Umbilical cord (tissue), 2 donors: ENCODE measurements around the gene SLC22A23. TPM values are rescaled to one million over a fixed set of nuclear protein-coding genes. Genes with fewer than 3 reads are reported as not detected.

Experiments
- DNase-seq: peaks from one replicate; pipeline ENCODE4 v3.0.0-alpha.2; 2015; ENCODE audit warnings: low spot score
- total RNA-seq: library from RNA; depleted of rRNA; stranded (reverse); fragments of >200 nt; gene quantifications from one replicate; pipeline ENCODE4 v1.2.3, GENCODE V29; 2014; ENCODE audit warnings: low replicate concordance; ENCODE audit not compliant: insufficient read depth

Gene SLC22A23
- total RNA-seq, 1 donor from 2014 or later = 18.5 TPM

DNA sequence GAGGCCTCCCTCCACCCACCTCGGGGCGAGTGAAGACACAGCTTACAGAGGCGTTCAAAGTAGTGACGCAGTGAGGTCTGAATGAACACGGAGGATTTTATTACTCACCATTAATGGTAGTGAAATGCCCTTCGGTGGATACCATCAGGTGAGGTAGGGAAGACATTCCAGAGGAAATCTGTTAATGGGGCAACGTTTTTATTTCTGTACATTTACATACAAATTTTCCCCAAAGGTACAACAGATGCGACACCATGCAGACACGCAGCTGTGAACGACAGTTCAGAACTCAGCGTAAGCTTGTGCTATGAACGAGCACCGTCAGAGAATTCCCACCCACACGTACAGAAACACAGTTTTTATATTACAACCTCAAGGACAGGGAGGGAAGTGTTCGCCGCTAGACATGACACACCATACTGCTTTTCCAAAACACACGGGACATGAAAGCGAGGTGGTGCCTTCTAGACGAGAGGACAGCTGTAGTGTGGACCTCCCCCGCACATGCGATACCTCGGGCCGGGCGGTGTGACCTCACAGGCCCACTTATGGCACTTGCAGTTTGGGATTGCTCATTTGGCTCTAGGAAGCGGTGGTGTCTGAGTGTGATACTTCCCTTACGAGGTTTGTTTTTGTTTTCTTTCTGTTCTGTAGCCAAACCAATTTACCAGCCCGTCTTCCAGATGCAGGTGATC lies 187.4 kb downstream of the SLC22A23 start:
- no peak for DNase-seq

GRCh38 chr6:3268680-3269079 lies 188.2 kb downstream of the SLC22A23 start:
- no peak for DNase-seq

DNA sequence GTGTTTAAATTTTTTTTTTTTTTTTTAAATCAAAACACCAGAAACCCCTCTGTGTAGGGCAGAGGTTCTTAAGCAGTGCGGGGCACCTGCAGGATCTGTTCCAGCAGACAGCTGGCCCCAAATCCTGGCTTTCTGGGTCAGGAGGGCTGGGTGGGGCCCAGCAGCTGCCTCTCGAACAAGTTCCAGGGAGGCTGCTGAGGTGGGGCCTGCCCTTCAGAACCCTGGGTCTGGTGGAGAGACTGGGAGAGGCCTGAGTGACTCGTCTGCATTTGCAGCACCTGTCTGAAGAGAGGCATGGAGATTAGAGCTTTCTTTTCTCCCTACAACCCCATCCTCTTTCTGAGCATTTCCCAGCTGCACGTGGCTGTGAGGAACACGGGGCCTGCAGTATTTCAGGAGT lies 189.7 kb downstream of the SLC22A23 start:
- DNase-seq = no peak

GRCh38 chr6:3266170-3266569 lies 190.7 kb downstream of the SLC22A23 start:
- no peak for DNase-seq

GRCh38 chr6:3265671-3266070 lies 191.2 kb downstream of the SLC22A23 start:
- DNase-seq = no peak

DNA sequence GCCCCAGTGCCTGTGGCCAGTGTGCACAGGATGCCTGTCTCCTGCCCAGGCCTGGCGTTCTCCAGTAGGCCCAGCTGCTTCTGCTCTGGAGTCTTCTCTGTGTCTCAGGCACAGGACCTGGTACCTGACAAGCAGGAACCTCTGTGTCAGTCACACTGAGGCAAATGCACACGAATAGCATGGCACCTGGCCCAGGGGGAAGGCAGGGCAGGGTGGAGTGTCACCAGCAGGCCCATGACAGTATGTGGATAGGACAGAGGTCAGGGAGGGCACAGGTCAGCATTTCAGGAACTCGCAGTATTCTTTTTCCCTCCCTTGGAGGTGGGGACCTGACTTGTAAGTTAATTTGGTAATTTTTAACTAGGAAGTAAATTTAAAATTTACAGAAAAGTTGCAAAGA lies 192.5 kb downstream of the SLC22A23 start:
- no peak for DNase-seq

DNA sequence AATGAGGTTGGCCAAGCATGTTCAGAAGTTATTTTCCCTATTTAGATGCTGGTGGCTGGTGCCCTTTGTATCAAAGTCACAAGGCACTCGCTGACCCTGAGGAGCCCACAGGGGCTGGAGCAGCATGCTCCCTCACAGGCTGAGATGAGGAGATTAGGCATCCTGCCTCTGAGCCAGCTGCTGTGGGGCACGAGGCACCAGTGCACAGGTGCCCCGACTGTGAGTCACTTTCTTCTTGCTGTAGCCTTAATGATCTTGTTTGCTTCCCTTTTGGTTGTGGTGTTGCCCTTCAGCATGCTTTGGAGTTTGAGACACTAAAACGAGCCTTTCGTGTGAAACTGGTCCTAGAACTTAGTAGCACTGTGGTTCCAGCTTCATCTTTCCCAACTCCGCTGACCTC lies 193.8 kb downstream of the SLC22A23 start:
- no peak for DNase-seq

- no peak for DNase-seq
Measured at GRCh38 chr6:3261921-3262320, 194.9 kb downstream of the SLC22A23 start.

GRCh38 chr6:3261518-3261820 lies 195.4 kb downstream of the SLC22A23 start:
- DNase-seq = no peak

- DNase-seq = no peak
Measured at GRCh38 chr6:3260772-3261517, 195.9 kb downstream of the SLC22A23 start.

DNA sequence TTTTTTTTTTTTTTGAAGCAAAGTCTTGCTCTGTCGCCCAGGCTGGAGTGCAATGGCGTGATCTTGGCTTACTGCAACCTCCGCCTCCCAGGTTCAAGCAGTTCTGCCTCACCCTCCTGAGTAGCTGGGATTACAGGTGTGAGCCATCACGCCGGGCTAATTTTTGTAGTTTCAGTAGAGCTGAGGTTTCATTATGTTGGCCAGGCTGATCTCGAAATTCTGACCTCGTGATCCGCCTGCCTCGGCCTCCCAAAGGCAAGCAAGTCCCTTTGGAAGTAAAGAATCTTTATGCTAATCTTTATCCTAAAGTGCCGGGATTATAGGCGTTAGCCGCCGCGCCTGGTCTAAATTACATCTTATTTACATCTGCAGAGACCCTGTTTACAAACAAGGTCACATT lies 196.6 kb downstream of the SLC22A23 start:
- no peak for DNase-seq

- DNase-seq = peak; percentile 54
Measured at GRCh38 chr6:3259491-3259958, 197.3 kb downstream of the SLC22A23 start.

- peak; percentile 91 for DNase-seq
Measured at GRCh38 chr6:3258720-3259490, 197.9 kb downstream of the SLC22A23 start, which contains the start of gene PSMG4. PSMG4 (plus strand) TSS chr6:3258947; CDS start chr6:3259023, 76 bp downstream.

DNA sequence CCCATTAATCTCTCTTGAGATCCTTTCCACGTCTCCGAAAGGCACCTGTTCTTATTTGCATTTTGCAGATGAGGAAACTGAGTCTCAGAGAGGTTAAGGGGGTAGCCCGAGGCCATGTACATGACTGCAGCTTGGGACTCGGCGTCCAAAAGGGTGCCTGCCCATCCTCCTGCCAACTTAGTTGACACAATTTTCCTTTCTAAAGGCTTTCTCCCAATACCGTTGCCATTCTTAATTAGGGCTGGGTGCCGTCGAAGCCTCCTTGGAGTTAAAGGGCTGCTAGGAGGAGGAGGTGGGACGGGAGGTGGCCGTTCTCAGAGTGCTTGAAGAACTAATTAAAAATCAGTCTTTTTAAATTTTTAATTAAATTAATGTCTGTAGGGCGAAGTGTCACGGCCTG lies 198.6 kb downstream of the SLC22A23 start:
- DNase-seq = no peak

DNA sequence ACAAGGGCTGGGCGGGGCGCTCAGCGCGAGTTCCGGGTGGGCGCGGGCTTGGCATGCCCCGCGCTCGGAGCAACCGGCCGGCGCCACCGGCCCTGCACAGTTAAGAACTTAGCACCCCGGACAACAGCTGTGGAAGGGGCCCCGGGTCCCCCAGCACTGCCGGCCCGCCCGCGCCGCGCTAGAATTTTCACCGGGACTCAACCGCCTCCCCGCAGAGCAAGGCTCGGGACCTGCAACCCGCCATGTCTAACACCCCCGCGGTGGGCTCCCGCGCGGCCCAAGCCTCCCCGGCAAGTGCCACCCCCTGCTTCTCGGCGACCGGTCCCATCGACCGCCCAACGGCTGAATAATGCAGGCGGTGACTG lies 203.3 kb downstream of the SLC22A23 start:
- no peak for DNase-seq

DNA sequence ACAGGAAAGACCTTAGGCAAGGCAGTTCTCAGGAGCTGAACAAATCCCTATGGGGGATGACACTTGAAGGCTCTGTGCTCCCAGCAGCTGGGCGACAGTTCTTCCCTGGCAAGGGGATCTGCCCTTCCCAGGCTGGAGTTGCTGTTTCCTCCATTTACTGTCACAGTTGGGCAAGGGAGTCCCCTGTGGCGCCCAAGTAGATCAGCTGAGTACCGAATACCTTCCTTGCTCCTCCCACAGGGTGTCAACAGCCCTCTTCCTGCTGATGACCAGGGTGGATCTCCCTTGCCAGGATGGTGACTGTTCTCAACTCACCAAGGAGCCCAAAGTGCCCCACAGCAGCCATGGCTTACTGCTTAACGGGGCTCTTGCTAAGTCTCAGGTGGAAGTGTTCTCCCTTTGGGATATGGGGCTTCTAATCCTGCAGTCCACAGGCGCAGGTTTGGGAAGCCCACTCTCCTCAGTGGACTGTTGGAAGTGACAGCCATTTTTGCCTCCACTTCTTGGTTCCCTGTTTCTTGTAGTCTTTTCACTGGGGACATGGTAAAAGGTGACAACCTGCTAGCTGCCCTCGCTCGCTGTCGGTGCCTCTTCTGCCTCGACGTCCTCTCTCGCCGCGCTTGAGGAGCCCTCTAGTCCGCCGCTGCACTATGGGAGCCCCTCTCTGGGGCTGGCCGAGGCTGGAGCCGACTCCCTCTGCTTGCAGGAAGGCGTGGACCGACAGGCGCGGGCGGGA lies 203.8 kb downstream of the SLC22A23 start:
- no peak for DNase-seq

DNA sequence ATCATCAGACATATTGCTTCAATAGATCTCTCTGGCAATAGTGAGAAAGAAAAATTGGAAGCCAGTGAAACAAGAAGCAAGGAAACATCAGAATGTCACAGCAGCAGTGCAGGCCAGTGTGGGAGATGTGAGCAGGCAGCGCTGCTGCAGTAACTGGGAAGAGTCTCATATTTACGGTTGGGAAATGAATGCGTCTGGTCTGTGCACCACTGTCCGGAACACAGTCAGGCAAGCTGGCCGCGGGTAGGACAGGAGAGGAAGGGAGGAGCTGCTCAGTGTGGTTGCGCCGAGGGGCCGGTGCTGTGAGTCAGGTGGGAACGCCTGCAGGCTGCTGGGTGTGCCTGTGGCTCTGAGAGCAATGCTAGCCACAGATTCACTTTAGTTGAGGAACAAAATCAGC lies 204.5 kb downstream of the SLC22A23 start:
- no peak for DNase-seq

DNA sequence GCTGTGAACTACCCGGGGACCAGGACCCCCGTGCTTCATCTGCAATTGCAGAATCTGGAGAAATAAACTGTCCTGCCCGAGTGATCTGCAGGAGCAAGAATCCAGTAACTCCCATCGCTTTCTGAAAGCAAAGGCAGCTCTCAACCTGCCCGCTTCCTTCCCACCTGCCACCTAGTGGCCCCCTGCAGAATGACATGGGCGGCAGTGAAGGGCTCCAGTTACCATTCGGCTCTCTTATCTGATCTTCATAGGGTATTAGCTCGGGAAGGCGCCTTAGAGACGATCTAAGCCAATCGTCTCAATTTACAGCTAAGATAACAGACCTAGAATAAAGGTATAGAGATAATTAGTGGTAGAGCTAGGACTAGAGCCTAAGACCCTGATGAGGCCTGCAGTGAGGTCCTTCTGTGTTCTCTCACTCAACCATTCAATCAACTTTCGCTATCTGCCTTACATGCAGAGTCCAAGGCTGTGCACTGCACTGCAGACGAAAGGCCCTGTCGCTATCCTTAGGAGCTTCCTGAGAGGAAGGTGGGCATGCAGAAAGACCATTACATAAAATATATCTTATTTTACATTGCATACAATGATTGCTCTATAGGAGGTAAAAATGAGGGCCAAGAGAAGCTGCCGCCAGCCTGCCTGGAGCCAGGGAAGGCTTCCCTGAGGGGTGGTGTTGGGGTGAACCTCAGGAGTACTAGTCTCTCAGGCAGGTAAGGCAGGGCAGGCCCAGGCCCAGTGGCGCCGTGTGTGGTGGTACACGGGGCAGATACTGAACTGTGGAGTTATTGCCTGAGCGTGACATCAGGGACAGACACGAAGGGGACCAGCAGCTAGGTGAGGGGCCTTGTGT lies 205.2 kb downstream of the SLC22A23 start:
- peak; percentile 89 for DNase-seq

DNA sequence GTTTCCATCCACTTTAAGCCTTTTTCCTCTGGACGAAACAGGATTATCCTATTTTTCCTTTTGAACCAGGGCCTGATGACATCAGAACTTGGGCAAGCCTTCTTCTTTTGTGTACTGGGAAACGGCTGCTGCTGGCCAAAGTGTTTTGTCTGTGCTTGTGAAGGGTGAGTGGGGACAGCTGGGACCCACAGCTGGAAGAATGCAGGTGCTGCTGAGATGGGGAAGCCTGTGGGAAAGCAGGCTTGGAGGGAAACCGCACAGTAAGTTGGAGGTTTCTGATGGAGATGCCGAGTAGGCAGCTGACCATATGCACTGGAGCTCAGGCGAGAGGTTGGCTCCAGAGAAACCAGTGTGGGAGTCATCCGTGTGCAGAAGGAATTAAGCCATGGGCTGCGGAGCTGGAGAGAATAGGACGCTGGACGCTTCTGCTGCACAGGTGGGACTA lies 206.6 kb downstream of the SLC22A23 start:
- DNase-seq = peak; percentile 69

GRCh38 chr6:3249821-3250220 lies 207.0 kb downstream of the SLC22A23 start:
- DNase-seq = no peak
